ENCODE measurements around the gene HMCN2.

- TF ChIP-seq CTCF (IDR thresholded peaks at IDR 0.05) (no peak), EZH2 (IDR thresholded peaks at IDR 0.05) (no peak)
Measured at GRCh38 chr9:130421154-130421801, 155.7 kb downstream of the HMCN2 start.

Data from neural progenitor cell (in vitro differentiated cells).